GM12878 (cell line): ENCODE data around the gene RCAN1. TPM values are rescaled to one million over a fixed set of nuclear protein-coding genes. Genes with fewer than 3 reads are reported as not detected.

Experiments
- ATAC-seq: fragments of 200-7000 bp; cut with Tn5 transposase; 3 replicates; pipeline ENCODE4 v1.9.1; 2020; ENCODE audit warnings: mild to moderate bottlenecking, moderate library complexity
- BruUV-seq: library from RNA; stranded (reverse); fragments of 400-500 nt; replicated peaks from 2 replicates; lab custom pipeline; 2021; lab: Mats Ljungman, UMichigan
- CTCF ChIA-PET: fragments of 300-600 bp; sonication (Branson Sonifier 250); formaldehyde crosslinking; extraction: SDS; loops from one replicate; lab custom pipeline; 2021; ENCODE audit warnings: inconsistent platforms; lab: Yijun Ruan, JAX
- POLR2A ChIA-PET: fragments of 350-600 bp; formaldehyde crosslinking; extraction: SDS; loops from one replicate; lab custom pipeline; 2021; ENCODE audit warnings: inconsistent platforms; lab: Charles Lee
- RAD21 ChIA-PET: fragments of 300-600 bp; sonication (Branson Sonifier 250); formaldehyde crosslinking; loops from one replicate; lab custom pipeline; 2023; ENCODE audit warnings: antibody characterized with exemption; ENCODE audit not compliant: unreplicated experiment; lab: Charles Lee
- SMC1A ChIA-PET: fragments of 300-600 bp; sonication (Branson Sonifier 250); formaldehyde crosslinking; loops from one replicate; lab custom pipeline; 2023; ENCODE audit not compliant: unreplicated experiment, uncharacterized antibody; lab: Charles Lee
- DNase-seq: peaks from one replicate; pipeline ENCODE4 v3.0.0-alpha.2; 2011; ENCODE audit warnings: low read depth, low spot score
- FAIRE-seq: peaks from 3 replicates; lab custom pipeline; 2011; peaks lifted over from hg19 to GRCh38; lab: Jason Lieb, UNC
- H2AFZ ChIP-seq: 2 replicates; pipeline ENCODE4 v1.6.0; 2011; ENCODE audit warnings: low read depth, low read length, control low read depth; ENCODE audit not compliant: control insufficient read depth
- H3K27ac ChIP-seq: 2 replicates; pipeline ENCODE4 v1.5.1; 2011; ENCODE audit warnings: control low read depth; ENCODE audit not compliant: control insufficient read depth, insufficient read depth
- H3K27me3 ChIP-seq, 2 experiments: replicated peaks in 1 of 2; 2 replicates each; pipeline versions ENCODE4 v1.6.0 to v1.6.1; 2011; ENCODE audit warnings: low read length in 1 of 2; ENCODE audit not compliant: control insufficient read depth in 2 of 2, insufficient read depth in 2 of 2
- H3K36me3 ChIP-seq, 2 experiments: 2 replicates each; pipeline ENCODE4 v1.5.1; 2011; ENCODE audit warnings: low read length in 1 of 2; ENCODE audit not compliant: control insufficient read depth in 2 of 2, insufficient read depth in 2 of 2
- H3K4me1 ChIP-seq: 2 replicates; pipeline ENCODE4 v1.6.1; 2011; ENCODE audit warnings: mild to moderate bottlenecking, low read length, moderate library complexity, mixed read lengths; ENCODE audit not compliant: control insufficient read depth, insufficient read depth
- H3K4me2 ChIP-seq: 2 replicates; pipeline ENCODE4 v1.6.0; 2011; ENCODE audit warnings: control low read depth; ENCODE audit not compliant: control insufficient read depth, insufficient read depth
- H3K4me3 ChIP-seq: fragments of 200-600 bp; sonication (generic); 2 replicates; pipeline ENCODE4 v1.5.1; 2016
- H3K79me2 ChIP-seq: 2 replicates; pipeline ENCODE4 v1.6.0; 2011; ENCODE audit warnings: low read length; ENCODE audit not compliant: control insufficient read depth, insufficient read depth
- H3K9ac ChIP-seq: 2 replicates; pipeline ENCODE4 v1.8.0; 2011; ENCODE audit warnings: low read length, control low read depth, mixed read lengths; ENCODE audit not compliant: control insufficient read depth, insufficient read depth
- H3K9me3 ChIP-seq: replicated peaks from 3 replicates; pipeline ENCODE4 v1.5.1; 2011; ENCODE audit warnings: mild to moderate bottlenecking, low read length; ENCODE audit not compliant: control insufficient read depth, insufficient read depth
- H4K20me1 ChIP-seq: 2 replicates; pipeline ENCODE4 v1.6.0; 2011; ENCODE audit not compliant: control insufficient read depth, insufficient read depth
- ATF7 ChIP-seq: fragments of 450-650 bp; IDR thresholded peaks from 2 replicates; pipeline ENCODE4 v1.6.1; 2016; ENCODE audit warnings: low read depth, mild to moderate bottlenecking
- BHLHE40 ChIP-seq, 2 experiments: fragments of 450-650 bp in 1 of 2; IDR thresholded peaks; 2 replicates each; pipeline ENCODE4 v1.6.1; 2011 to 2017; ENCODE audit warnings: low read depth in 2 of 2, borderline replicate concordance in 1 of 2, improper control_type of control experiment in 1 of 2, low read length in 1 of 2, mild to moderate bottlenecking in 1 of 2
- CEBPB ChIP-seq, 2 experiments: fragments of 150-350 bp in 1 of 2; IDR thresholded peaks; 2 replicates each; pipeline ENCODE4 v1.6.1; 2012 to 2014; ENCODE audit warnings: low read depth in 2 of 2, low read length in 2 of 2, borderline replicate concordance in 1 of 2, inconsistent platforms in 1 of 2
- CHD2 ChIP-seq: IDR thresholded peaks from 2 replicates; pipeline ENCODE4 v1.6.1; 2011; ENCODE audit warnings: low read depth, low read length, improper control_type of control experiment, borderline replicate concordance
- CREB1 ChIP-seq: IDR thresholded peaks from 2 replicates; pipeline ENCODE4 v1.6.1; 2012; ENCODE audit warnings: low read depth, mild to moderate bottlenecking, inconsistent platforms
- E2F8 ChIP-seq: fragments of 450-650 bp; IDR thresholded peaks from 2 replicates; pipeline ENCODE4 v1.6.1; 2018; ENCODE audit warnings: mild to moderate bottlenecking, low read depth, moderate library complexity; ENCODE audit not compliant: partially characterized antibody
- ELK1 ChIP-seq: IDR thresholded peaks from 2 replicates; pipeline ENCODE4 v1.6.1; 2012; ENCODE audit warnings: low read depth, low read length, improper control_type of control experiment
- IRF3 ChIP-seq: fragments of 450-650 bp; IDR thresholded peaks from 2 replicates; pipeline ENCODE4 v1.6.1; 2014; ENCODE audit warnings: mild to moderate bottlenecking
- JUND ChIP-seq: IDR thresholded peaks from 2 replicates; pipeline ENCODE4 v1.6.1; 2012; ENCODE audit warnings: low read depth, mild to moderate bottlenecking, low read length, improper control_type of control experiment, moderate library complexity
- MEF2A ChIP-seq: IDR thresholded peaks from 2 replicates; pipeline ENCODE4 v1.6.1; 2011; ENCODE audit warnings: low read depth, mild to moderate bottlenecking, low read length, moderate library complexity; ENCODE audit not compliant: insufficient read depth
- MXI1 ChIP-seq: fragments of 150-350 bp; IDR thresholded peaks from 2 replicates; pipeline ENCODE4 v1.6.1; 2011; ENCODE audit warnings: low read depth, mild to moderate bottlenecking, inconsistent platforms, low read length, improper control_type of control experiment
- SMC3 ChIP-seq: IDR thresholded peaks from 2 replicates; pipeline ENCODE4 v1.6.1; 2011; ENCODE audit warnings: low read length, improper control_type of control experiment, borderline replicate concordance
- SPI1 ChIP-seq: IDR thresholded peaks from 2 replicates; pipeline ENCODE4 v1.6.1; 2011; ENCODE audit warnings: low read depth, mild to moderate bottlenecking, low read length, moderate library complexity, borderline replicate concordance; ENCODE audit not compliant: insufficient read depth
- STAT1 ChIP-seq: fragments of 450-650 bp; conservative IDR thresholded peaks from 2 replicates; pipeline ENCODE4 v1.6.1; 2014; ENCODE audit warnings: antibody characterized with exemption, mild to moderate bottlenecking
- ZNF24 ChIP-seq: fragments of 450-650 bp; IDR thresholded peaks from 2 replicates; pipeline ENCODE4 v1.6.1; 2017; ENCODE audit warnings: antibody characterized with exemption, mild to moderate bottlenecking
- WGBS: methylation state at CpG from one replicate; pipeline ENCODE4 v1.1.6; 2016; ENCODE audit warnings: low lambda C conversion rate; ENCODE audit not compliant: insufficient replicate concordance, insufficient coverage; ENCODE audit errors: missing lambda C conversion rate; 5-methylcytosine and 5-hydroxymethylcytosine counted together
- in situ Hi-C: fragments of 300-500 bp; cut with MboI; formaldehyde crosslinking; loops from 9 replicates; pipeline ENCODE4 v1.14.3; 2018; ENCODE audit warnings: mixed read lengths
- intact Hi-C: fragments of 100-400 bp; cut with micrococcal nuclease; formaldehyde crosslinking; loops from one replicate; pipeline ENCODE4 v1.14.2; 2022; ENCODE audit not compliant: unreplicated experiment
- polyA plus RNA-seq, 11 experiments: library from polyadenylated mRNA; depleted of rRNA in 4 of 11; unstranded in 6 of 11; stranded (reverse) in 5 of 11; fragments of >200 nt; fragmentation: Nextera tagmentation in 4 of 11; fragmentation: Illumina TruSeq in 1 of 11; extraction: Ambion mirVana in 4 of 11; extraction: Trizol in 1 of 11; gene quantifications; 1 replicate in 1 of 11; 2 replicates in 10 of 11; pipeline versions ENCODE4 v1.2.1 to v1.2.3, GENCODE V29; 2011 to 2016; ENCODE audit warnings: inconsistent platforms in 2 of 11, missing spikeins in 2 of 11, low read depth in 1 of 11
- total RNA-seq, 4 experiments: library from RNA; depleted of rRNA in 3 of 4; stranded (reverse); fragments of >200 nt in 3 of 4; fragmentation: Illumina TruSeq in 1 of 4; extraction: Trizol in 1 of 4; gene quantifications; 2 replicates each; pipeline versions ENCODE4 v1.2.1 to v1.2.3, GENCODE V29; 2013 to 2021

Gene RCAN1
- total and polyA plus RNA-seq, 10 of the 15 experiments (the other 5 are each of a cell fraction or from before 2014, with no cell fraction given): 2.8 to 12.9 (median 10.5) TPM

GRCh38 chr21:34597406-34597805 lies 17.5 kb downstream of the RCAN1 start:
- no peaks in the 10 kb centered on the region; a peak in 1 of 4 replicates for H3K36me3 ChIP-seq
- no peak overlapping the region for H3K4me3 ChIP-seq
- no peak overlapping the region for H3K27ac ChIP-seq
- no peak overlapping the region for H2AFZ ChIP-seq
- ChIA-PET RAD21 (interaction anchor here (0.9 kb wide), 1 partner anchor 87 kb away, joined by 3 read pairs; no protein-coding TSS in a partner anchor), POLR2A (no interaction called here), CTCF (interaction anchor here (1.1 to 1.4 kb wide), 2 partner anchors 15 to 91 kb away, joined by 3 to 4 read pairs; no protein-coding TSS in a partner anchor), SMC1A (no interaction called here)
- no peaks in the 10 kb centered on the region for H3K9me3 ChIP-seq
- H4K20me1 ChIP-seq: no peaks in the 10 kb centered on the region
- intact Hi-C loops (no loop called here), in situ Hi-C loops (no loop called here)
- no peak for TF ChIP-seq CHD2
- TF ChIP-seq SPI1: no peak
- TF ChIP-seq IRF3: no peak
- TF ChIP-seq CREB1: no peak
- TF ChIP-seq ELK1: no peak
- no peak for TF ChIP-seq BHLHE40 (IDR thresholded peaks at IDR 0.05; ENCODE audit: borderline replicate concordance in 1 of 2, low read depth in 2 of 2, low read length in 1 of 2)
- TF ChIP-seq STAT1: no peak
- TF ChIP-seq CEBPB (IDR thresholded peaks at IDR 0.05; ENCODE audit: borderline replicate concordance in 1 of 2, low read depth in 2 of 2, low read length in 2 of 2): no peak
- no peak for TF ChIP-seq ZNF24
- TF ChIP-seq MXI1: no peak
- TF ChIP-seq ATF7: no peak
- no peak for TF ChIP-seq E2F8
- TF ChIP-seq MEF2A: no peak
- TF ChIP-seq SMC3: no peak
- TF ChIP-seq JUND: no peak
- H3K79me2 ChIP-seq: no peaks in the 10 kb centered on the region
- BruUV-seq: no TSS peak
- H3K4me1 ChIP-seq: no peaks in the 10 kb centered on the region
- H3K4me2 ChIP-seq: no peak overlapping the region
- 75% methylated on average over 5 of the region's 5 CpGs for WGBS
- H3K27me3 ChIP-seq: no peaks in the 10 kb centered on the region
- ATAC-seq (no peak), FAIRE-seq (no peak), DNase-seq (no peak)
- H3K9ac ChIP-seq: no peak overlapping the region
